LHCN-M2 (cell line): Measurements from ENCODE around the gene RIN3. TPM values are rescaled to one million over a fixed set of nuclear protein-coding genes. Genes with fewer than 3 reads are reported as not detected.
A peak's percentile ranks its signal among the peaks of the same experiment; 100 is the strongest.

Experiments used
- DNase-seq: peaks from one replicate; pipeline ENCODE4 v3.0.0-alpha.2; 2012; ENCODE audit warnings: low read depth
- total RNA-seq: library from RNA; depleted of rRNA; stranded (reverse); fragments of >200 nt; gene quantifications from 2 replicates; pipeline ENCODE4 v1.2.3, GENCODE V29; 2014

Gene RIN3
- total RNA-seq, 1 experiment from 2014 or later = 1.5 TPM

DNA sequence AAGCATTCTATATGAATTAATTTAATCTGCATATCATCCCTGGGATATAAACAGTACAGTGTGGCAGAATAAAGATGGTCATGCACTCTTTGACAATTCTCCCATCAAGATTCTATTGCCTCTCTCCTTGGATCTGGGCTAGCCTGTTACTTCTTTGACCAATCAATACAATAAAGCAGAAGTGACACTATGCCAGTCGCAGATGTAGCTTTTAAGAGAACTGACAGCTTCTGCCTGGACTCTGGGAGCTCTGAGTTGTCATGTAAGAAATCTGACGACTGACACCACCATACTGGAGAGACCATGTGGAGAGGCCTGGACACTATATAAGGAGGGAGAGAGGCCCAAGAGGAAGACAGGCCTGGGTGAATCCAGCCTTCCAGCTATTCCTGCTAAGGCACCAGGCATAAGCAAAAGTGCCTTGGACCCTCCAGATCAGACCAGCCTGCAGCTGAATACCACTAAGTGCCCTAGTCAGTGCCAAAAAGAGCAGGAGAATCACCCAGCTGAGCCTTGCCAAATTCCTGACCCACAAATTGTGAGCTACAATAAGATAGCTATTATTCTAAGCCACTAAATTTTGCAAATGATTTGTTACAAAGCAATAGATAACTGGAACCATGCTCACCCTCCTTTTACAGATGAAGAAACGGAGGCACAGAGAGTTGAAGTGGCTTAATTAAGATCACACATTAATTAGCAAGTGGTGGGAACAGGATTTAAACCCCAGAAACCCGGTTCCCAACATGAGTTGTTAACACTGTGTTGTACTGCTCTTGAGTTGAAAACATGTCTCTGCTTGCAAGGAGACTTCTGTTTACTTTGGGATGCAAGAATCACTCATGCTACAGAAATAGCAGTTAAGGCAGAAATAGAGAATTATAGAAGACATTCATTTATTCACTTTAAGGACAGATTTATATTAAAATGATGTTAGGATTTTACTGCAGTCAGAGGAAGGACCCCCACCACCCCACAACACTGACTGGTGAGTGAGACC is 84.6 kb downstream of the RIN3 start:
- no peak for DNase-seq

DNA sequence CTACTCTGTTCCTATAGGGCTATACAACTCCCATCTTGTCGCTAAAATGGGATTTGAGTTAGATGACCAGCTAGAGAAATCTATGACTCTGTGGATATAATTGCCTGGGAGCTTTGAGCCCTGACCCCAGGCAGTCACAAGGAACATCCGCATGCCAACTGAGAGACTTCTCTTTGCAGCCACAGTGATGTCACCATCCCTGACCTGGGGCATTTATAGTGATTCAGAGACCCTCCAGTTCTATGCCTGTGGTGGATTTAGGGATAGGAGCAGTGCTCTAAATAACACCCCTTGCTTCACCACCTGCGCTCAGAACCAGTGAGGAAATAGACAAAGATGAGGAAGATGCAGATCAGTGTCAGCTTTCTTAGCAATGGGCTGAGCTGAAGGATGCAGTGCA is 86.2 kb downstream of the RIN3 start:
- no peak for DNase-seq

DNA sequence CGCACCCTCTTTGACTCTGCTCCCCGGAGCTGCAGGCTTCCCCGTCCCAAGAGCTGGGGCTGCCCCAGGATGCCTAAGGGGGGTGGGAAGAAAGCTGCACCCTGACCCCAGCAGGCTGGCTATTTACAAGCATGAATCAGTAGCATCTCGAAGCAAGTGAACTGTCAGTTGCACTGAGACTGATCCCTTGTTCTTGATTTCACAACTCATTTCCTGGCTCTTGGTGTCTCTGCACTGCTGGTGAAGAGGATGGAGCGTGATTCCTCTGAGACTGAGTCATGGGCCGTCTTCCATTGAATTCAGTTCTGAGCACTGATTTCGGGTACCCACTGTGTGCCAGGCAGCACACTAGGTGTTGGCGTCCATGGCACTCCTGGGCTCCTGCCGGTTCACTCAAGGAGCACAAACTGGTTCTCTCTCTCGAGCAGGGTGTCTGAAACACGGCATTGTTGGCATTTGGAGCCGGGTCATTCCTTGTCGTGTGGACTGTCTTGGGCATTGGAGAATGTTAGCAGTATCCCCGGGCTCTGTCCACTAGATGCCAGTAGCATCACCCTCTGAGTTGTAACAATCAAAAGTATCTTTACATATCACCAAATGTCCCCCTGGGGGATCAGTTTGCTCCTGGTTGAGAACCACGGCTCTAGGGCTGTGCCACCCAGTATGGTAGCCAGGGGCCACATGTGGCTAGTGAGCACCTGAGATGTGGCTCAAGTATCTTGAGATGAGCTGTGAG is 86.9 kb downstream of the RIN3 start:
- DNase-seq = peak; percentile 64

DNA sequence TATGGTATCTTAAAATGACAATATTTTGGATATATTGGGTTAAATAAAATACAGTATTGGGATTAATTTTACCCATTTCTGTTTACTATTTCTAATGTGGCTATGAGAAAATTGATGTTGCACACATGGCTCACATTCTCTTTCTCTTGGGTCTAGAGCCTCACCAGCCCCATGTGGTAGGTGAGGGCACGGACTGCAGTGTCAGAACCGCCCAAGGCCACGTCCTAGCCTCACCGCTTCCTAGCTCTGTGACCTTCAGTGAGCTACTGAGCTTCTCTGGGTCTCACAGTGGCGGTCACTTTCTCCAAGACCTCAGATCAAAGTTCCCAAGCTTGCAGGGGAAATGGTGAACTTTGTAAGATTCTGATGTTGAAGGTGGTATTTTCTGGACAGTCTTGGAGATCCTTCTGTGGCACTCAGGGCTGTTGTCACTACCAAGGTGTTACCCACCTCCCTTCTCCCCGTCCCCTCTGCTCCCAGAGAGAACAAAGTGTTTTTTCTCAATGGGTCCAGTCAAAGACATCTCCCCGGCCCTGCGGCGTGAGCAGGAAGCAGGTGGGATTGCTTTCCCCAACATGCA is 87.6 kb downstream of the RIN3 start:
- no peak for DNase-seq

DNA sequence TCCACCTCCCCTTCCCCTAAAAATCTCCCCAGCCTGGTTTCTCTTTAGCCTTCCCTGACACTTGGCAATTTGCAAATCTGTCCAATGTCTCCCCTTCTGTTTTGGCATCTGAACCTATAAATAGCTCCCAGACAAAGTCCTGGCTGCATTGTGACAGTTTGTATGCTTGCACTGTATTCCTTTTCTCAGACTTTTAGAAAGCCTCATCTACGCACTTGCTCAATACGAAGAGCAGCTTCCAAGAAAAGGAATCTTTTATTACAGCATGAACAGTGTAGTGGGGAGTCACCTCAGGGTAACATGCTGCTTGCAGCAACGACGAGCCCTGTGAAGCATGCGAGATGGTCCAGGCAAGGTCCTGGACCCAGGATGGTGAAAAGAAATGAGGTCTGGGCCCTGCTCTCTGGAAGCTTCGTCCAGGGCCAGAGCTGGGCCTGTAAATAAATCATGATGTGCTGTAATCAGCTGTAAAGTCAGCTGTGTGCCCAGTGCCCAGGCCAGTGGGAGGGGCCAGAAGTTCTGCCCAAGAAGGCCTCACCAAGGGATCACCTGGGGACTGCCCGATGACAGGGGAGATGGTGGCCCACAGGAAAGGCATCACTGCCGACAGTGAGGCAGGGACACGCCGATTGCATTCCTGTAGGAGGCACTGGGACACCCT is 88.3 kb downstream of the RIN3 start:
- DNase-seq = no peak

DNA sequence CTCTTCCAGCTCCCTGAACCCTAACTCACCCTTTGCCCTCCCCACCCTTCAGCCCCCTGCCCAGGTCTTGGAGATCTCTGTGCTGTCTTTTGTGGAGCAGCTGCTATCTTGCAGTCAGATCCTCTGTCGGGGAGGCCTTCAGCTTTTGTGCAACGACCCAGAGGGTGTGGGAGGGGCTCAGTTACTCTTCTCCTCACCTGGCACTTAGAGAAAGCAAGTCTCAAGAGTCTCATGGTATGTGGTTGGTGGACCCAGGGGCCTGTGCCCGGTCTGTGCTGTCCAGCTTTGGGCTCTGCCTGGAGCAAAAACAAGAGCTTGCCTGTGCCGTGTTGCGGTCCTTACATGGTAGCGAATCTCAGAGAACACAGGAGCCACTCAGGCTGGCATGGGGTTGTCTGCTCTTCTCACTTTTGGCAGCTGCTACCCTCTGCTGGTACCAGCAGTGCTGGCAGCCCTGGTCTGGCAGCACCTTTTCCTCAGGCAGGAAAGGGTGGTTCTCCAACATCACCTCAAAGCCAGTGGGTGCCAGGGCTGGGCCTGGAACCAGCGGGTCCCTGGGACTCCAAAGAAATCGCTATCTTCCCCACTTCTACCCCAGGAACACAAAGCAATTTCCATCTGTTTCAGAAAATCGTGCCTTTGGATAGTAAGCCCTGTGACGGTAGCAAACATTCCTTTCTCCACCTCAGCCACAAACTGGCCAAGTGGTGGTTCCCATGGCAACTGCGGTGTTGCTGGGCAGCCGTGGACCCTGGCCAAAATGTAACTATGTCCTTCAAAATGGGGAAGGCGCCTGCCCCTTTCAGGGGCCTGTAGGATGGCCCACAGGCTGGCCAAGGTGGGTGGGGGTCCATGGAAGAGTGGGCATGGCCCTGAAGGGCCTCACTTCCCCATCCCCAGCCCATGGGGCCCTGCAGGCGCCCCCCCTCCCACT is 90.0 kb downstream of the RIN3 start:
- DNase-seq = peak; percentile 79

DNA sequence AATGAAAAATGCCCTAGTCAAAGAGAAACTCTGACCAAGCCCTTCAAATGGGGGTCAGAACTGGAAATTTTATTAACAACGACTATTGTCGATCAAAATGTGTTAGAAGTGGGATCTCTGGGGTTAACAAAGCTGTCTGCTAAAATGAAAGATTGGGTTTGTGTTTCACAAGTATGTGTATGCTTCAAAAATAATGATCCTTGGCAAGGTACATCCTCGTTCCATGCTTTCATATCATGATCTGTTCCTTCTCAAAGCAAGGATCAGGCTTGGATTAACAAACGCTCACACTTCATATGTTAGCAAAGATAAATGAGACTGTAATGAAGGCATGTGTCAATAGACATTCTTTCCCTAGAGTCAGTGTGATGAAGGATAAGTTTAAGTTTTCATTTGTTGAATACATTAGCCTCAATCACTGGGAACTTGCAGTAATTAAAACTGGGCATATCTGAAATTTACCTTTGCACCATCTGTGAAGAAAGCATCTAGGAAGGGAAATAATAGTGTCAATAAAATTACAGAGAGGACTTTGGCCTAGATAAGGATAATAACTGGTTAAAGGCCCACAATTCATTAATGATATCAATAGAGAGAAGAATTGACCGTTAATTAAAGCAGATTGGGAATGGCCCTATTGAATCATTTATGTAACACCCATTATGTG is 91.8 kb downstream of the RIN3 start:
- DNase-seq = no peak

DNA sequence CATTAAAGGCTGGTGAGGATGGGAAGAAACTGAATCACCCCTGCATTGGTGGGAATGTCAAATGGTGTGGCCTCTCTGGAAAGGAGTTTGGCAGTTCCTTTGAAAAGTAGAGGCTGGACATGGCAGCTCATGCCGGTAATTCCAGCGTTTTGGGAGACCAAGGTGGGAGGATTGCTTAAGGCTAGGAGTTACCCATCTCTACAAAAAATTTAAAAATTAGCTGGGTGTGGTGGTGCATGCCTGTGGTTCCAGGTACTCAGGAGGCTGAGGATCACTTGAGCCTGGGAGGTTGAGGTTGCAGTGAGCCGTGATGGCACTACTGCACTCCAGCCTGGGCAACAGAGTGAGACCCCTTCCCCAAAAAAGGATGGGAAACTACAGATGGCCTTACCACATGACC is 93.7 kb downstream of the RIN3 start:
- DNase-seq = no peak

DNA sequence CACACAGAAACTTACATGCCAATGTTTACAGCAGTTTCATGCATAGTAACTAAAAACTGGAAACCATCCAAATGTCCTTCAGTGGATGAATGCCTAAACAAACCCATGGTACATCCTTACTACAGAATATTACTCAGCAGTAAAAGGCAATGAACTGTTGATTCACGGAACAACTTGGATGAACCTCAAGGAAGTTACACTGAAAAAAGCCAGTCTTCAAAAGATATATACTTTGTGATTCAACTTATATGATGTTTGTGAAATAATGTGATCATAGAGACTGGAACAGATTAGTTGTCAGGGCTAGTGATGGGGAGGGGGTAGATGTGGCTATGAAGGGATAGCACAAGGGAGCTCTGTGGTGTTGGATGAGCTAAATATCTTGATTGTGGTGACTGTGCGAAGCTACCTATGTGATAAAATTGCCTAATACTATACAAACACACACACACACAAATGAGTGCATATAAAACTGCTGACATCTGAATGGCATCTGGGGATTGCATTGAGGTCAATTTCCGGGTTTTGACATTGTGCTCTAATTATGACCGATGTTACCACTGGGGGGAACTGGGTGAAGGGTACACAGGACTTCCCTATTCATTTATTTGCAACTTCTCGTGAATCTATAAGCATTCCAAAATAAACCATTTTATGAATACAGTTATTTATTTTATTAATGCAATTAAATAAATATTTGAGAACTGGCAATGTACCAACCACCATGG is 94.3 kb downstream of the RIN3 start:
- peak; percentile 20 for DNase-seq

DNA sequence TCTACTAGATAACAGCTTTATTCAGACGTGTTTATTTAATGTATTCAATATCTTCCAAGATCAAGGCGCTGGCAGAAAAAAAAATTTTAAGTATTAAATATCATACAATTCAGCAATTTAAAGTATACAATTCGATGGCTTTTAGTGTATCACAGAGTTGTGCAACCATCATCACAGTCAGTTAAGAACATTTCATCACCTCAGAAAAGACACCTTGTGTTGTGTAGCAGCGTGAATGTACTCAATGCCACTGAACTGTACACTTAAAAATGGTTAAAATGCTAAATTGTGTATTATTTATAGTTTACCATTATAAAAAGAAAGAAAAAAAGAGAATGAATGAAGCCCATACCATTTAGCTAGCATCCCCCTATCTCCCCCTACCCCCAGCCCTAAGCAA is 96.4 kb downstream of the RIN3 start:
- DNase-seq = no peak

DNA sequence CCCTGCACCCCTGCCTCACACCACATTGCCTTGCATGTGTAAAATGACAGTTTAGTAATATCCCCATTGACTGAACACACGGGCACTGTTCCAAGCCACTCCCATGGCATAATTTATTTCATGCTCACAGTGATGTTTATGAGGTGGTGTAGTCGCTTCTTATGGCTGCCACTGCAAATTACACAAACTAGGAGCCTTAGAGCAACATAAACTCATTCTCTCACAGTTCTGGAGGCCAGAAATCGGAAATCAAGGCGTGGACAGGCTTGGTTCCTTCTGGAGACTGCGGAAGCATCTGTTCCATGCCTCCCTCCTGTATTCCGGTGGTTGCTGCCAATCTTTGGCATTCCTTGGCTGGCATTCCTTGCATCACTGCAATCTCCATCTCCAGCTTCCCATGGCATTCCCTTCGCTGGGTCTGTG is 97.3 kb downstream of the RIN3 start:
- DNase-seq = no peak

DNA sequence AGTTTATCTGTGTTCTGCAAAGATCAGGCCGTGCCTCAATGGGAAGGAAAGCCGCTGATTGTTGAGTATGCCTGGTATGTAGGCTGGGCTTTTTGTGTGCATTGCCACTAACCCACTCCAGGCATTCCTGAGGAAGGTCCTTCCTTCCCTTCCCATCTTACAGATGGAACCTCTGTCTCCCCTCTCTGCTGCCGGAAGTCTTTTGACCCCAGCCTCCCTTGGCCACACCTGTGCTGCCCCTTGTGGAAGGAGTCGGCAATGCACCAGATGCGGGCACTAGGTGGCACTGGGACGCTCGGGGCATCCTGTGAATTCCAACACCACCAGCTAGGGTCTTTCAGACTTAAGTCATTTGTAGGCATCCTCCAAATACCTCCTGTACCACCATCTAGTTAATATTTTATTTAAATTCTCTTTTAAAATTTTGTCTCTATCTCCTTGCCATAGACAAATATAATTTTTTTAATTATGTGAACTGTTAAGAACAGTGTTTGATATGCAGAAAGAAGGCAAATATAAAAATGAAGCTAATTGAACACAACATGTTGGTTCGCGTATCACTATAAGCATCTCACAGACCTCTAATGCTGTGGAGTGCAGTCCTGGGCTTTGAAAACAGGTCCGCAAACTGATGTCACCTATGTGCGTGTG is 99.6 kb downstream of the RIN3 start:
- no peak for DNase-seq

DNA sequence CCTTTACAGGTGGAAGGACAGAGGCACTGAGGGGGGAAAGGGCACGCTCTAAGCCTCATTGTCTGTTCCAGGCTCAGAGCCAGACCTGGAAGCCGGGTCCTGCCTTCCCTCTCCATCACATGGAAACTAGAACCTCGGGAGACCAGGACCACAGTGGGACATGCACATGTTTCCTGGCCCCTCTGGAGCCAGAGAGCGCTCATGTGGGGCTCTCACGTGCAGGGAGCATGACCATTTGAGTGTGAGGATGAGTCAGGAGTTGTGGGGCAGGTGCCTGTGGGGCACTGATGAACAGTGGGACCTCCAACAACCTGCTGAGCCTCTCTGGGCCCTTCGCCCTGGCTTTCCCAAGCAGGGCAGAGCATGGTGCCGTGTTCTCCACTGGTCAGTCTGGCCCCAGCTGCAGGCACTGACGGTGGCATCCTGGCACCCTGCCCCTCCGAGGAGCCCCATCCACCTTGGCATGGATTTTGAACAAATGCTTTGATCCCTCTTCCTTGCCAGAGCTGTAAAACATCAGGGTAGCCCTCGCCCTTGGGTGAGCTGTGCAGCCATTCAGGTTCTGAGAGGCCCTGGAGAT is 100.2 kb downstream of the RIN3 start:
- no peak for DNase-seq

DNA sequence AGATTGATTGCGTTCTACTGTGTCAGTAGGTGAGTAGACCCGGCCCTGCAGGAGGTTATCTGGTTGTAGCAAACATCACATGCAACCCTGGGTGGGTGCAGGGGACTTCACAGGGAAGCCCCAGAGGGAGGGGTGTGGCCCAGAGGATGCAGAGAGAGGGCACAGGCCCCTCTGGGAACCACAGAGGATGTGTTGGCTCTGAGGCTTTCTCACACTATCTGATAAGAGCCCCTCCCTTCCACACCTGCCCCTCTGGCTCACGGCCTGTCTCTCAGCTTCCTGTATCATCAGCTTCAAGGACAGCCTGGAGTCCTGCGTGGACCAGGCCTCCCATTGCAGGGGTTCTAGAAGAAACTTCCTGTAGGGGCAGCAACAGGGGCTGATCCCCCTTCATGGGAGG is 101.9 kb downstream of the RIN3 start:
- DNase-seq = no peak

DNA sequence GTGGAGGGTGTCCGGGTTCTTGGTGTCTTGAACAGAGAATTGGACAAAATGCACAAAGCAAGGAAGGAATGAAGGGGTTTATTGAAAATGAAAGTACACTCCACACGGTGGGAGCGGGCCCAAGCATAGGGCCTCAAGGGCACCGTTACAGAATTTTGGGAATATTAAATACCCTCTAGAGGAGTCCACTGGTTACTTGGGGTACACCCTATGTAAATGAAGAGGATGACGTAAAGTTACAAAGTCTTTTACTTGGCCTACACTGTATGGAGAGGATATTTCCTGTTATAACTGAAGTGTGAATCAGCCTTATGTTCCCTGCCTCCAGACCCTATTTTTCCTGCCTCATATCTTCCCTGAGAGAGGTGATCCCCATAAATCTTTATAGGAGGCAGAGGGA is 102.6 kb downstream of the RIN3 start:
- DNase-seq = no peak

DNA sequence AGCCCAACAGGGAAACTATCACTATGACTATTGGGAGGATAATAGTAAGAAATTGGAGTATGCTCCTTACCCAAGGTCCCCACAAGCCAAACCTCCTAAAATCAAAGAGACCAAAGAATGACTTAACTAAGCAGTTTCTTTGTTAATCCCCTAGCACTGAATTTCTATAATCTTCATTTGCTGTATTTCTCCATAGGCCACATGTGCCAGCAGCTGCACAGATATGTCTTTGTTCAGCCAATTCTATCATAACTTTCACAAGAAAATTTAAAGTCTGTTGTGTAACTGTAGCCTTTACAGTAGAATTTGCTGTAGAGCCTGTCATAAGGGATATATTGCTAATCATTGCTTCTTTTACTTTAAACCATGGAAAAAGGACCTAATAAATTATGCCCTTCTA is 104.0 kb downstream of the RIN3 start:
- no peak for DNase-seq

DNA sequence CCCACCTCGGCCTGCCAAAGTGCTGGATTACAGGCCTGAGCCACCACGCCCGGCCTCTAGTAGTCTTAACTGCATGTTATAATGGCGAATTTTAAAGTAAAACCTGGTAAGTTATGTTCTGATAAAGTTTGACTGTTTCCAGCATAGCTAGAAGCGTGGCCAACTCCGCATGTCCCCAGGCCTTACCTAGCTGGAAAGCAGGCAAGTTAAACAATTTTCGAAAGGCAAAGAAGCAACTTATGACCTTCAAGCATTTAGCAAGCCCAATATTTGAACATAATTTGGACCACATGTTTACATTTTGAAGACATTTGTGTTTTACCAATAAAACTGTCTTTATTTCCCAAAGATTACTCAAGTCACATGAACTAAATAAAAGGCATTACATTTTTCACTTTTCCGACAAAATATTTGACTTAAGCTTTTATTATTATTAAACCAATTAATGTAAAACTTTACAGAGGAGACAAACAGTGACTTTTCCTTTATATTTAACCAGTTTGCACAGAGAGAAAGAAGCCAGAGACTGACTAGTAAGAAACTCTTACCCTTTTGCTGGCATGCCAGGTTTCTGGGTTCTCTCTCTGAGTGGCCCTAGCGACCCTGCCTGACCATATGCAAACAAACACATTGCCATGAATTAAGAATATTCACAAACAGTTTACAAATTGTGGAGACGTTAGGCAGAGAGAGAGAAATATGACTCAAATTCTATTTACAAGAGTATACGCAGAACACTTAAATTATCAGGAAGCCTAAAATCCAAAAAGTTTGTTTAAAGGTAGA is 106.3 kb downstream of the RIN3 start:
- DNase-seq = no peak

DNA sequence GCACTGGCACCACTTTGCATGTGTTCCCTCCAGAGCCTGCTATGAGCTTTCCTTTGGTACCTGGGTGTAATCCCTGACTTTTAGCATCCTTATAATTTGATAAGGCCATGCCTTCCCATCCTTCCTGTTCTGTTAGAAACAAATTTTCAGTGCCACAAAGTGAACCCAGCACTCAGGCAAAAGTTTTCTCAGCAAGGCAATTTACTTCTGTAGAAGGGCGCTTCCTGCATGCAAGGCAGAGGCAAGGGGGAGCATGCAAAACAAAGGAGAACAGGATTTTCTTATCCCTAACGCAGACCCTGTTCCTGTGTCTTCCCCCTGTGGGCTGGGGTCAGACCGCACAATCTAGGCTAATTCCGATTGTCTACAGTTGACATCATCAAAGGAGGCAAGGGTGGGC is 108.7 kb downstream of the RIN3 start:
- DNase-seq = no peak
